Rectal smooth muscle tissue (tissue), 1 donor: Measurements from ENCODE around the gene ZNF711.
"Not testable (repeated sequence)": the region's sequence is repeated elsewhere in the genome, so short reads cannot be mapped to it uniquely, and the experiment has no call there.

ENCODE experiments used
- H3K27ac ChIP-seq: one replicate; pipeline ENCODE4 v1.7.0; 2013; ENCODE audit warnings: low read depth, low read length, inconsistent platforms
- H3K27me3 ChIP-seq: one replicate; pipeline ENCODE4 v1.7.0; 2013; ENCODE audit warnings: low read length; ENCODE audit not compliant: control insufficient read depth, insufficient read depth
- H3K36me3 ChIP-seq: one replicate; pipeline ENCODE4 v1.7.0; 2013; ENCODE audit warnings: low read length; ENCODE audit not compliant: control insufficient read depth, insufficient read depth
- H3K4me1 ChIP-seq: one replicate; pipeline ENCODE4 v1.7.0; 2013; ENCODE audit warnings: low read length; ENCODE audit not compliant: control insufficient read depth, insufficient read depth
- H3K4me3 ChIP-seq: one replicate; pipeline ENCODE4 v1.7.0; 2013; ENCODE audit warnings: low read length
- H3K9ac ChIP-seq: one replicate; pipeline ENCODE4 v1.7.0; 2013; ENCODE audit warnings: low read length

ZNF711 gene

GRCh38 chrX:85309717-85310116, 65.9 kb downstream of the ZNF711 start:
- H3K36me3 ChIP-seq, result no peaks in the 10 kb centered on the region

GRCh38 chrX:85311348-85311747, 67.6 kb downstream of the ZNF711 start:
- H3K9ac ChIP-seq, H3K27me3 ChIP-seq, H3K27ac ChIP-seq, H3K36me3 ChIP-seq, H3K4me3 ChIP-seq, H3K4me1 ChIP-seq: not testable (repeated sequence)

More at GRCh38 chrX:85309717-85310116, 65.9 kb downstream of the ZNF711 start:
- Histone ChIP-seq H3K9ac (no peak overlapping the region), H3K27me3 (no peaks in the 10 kb centered on the region), H3K4me1 (no peaks in the 10 kb centered on the region), H3K27ac (no peak overlapping the region), H3K4me3 (no peak overlapping the region)
